HG02678 (cell line): ENCODE measurements around the gene ERC2.

ENCODE experiments used
- ATAC-seq: cut with Tn5 transposase; IDR thresholded peaks from one replicate; pipeline ENCODE4 v1.9.1; 2021; ENCODE audit warnings: mild to moderate bottlenecking, moderate library complexity; ENCODE audit not compliant: unreplicated experiment

Gene ERC2

DNA sequence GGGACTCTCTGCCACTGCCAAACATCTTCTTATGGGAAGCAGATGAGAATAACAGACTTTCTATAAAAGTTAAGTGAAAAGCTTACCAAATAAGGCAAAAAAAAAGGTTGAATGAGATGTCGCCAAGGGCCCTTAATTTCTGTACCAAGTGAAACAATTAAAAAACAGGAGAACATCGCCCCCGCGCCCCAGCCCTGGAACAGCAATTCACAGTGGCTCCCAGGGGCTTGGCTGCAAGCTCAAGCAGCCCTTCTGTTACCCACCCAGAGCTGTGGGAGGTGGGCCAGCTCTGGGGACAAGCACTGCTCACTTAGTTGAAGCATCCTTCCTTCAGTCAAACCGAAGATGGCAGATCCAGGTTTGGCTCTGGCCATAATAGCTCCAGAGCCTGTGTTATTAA, 208.0 kb downstream of the ERC2 start:
- ATAC-seq, result no peak

DNA sequence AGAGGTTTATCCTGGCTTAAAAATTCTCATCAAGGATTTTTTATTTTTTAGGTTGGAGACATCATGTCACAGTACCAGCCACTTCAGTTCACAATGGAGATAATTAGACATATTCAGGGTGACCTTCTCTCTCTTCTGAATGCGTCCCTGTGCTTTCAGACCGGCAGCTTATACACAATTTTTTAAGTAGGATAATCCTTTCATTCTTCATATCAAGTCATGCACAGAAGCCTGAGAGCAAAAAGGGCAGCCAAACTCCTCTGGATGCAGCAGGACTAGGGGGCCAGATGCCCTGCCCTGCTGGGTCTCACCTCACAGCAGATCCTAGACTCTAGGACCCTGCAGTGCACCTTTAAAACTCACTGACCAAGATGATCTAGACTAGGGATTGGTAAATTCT, 210.4 kb downstream of the ERC2 start:
- ATAC-seq, result no peak

DNA sequence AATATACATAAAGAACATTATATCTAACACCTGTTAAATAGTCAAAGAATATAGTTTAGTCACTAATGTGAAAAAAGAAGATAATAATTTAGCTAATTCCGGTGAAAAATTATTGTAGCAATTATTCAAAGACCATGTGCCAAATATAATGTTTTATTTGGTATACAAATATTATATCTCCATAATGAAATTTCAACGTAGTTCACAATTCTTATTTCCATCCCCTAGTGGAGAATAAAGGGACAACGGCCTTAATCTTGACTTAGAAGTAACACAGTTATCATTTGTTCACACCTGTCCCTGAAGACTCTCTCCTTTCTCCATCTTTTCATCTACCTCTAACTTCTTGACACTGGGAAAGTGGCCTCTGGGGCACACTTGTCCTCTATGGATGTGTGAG, 213.4 kb downstream of the ERC2 start:
- ATAC-seq, result no peak

DNA sequence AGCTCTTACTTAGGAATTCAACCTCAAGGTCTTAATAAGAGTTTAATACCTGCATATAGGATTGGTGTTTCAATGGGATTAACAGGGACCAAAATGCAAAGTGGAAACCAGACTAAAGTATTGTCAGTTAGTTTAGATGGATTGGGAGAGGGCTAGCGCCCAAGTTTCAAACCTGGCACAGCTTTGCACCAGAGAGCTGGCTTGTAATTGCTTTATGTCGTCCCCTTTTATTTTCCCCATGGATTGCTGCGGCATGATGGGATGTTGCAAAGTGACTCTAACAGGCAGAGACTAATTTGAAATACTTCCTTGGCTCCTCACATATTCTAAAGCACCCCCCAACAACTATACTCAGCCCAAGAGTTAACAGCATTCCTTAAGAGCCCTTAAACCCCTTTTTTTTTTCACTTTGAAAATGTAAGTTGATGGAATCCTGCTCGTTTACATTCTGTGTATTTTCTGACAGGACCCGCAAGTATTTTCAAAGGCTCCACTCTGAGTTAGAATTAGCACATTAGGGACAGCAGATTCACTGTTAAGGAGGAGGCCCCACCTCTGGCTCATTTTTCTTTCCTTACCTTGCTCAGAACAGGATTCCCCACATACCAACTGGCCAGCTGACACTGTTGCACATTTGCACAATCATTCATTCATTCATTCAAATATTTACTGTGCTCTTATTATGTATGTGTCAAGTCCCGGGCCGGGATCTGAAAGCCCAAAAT, 214.2 kb downstream of the ERC2 start:
- ATAC-seq, result no peak

DNA sequence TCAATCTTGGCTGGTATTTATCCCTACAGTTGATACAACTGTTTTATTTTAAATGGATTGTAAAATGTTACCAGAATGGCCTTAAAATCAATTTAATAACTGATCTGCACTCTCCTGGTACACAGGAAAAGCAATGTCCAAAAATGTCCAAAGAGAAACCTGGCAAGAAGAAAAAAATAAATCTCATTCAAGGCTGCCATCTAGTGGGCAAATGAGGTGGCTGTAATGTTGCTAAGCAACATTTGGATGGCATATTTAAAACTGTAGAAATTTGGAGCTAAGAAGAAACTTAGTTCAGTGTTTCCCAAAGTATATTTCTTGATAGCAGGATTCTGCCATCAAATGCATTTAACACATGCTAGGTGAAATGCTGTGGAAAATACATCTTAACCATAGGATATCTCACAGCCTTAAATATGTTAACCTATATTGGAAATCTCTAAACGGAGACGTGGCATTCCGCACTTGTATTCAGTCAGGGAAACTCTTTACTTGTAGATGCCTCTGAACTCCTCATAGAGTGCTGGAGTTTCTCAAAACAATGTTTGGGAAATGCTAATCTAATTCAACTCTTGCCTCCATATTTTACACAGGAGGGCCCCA, 216.8 kb downstream of the ERC2 start:
- ATAC-seq, result no peak

DNA sequence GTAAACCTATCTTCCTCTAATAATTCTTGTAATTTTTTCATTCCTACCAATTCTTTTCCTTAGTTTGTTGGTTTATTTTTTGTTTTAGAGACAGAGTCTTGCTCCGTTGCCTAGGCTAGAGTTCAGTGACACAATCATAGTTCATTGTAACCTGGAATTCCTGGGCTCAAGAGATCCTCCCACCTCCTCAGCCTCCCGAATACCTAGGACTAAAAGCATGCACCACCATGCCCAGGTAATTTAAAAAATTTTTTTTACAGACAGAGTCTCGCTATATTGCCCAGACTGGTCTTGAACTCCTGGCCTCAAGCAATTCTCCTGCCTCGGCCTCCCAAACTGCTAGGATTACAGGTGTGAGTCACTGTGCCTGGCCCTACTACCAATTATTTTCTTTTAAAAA, 220.2 kb downstream of the ERC2 start:
- ATAC-seq, result no peak

DNA sequence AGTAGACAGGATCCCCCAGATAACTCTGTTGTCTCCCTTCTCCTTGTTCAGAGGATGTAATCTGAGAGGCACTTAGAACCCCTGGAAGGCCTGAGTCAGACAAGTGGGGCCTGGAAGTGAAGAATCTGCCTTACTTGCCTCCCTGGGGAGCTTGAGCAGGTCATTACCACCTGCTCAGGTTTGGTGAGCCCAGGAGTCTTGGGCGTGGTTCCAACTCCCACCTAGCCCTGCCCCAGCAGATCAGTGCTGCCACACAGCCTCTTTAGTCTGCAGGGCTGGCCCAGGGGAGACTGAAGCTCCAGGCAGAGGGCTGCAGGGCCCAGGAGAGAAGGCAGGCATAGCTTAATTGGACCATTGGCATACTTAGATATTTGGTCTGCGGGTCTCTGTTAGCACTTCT, 230.0 kb downstream of the ERC2 start:
- ATAC-seq, result no peak

DNA sequence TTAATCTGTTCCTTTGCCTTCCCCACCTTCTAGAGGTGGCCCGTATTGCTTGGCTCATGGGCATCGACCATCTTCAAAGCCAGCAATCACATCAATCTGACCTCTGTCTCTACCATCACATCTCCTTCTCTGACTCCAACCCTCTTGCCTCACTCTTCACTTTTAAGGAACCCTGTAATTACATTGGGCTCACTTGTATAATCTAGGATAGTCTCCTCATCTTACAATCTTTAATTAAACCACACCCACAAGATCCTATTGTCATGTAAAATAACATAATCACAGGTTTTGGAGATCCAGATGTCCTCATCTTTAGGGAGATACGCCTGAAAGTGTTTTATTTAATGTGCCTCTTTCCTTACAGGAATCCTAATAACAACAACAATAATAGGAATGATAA, 234.5 kb downstream of the ERC2 start:
- no peak for ATAC-seq

DNA sequence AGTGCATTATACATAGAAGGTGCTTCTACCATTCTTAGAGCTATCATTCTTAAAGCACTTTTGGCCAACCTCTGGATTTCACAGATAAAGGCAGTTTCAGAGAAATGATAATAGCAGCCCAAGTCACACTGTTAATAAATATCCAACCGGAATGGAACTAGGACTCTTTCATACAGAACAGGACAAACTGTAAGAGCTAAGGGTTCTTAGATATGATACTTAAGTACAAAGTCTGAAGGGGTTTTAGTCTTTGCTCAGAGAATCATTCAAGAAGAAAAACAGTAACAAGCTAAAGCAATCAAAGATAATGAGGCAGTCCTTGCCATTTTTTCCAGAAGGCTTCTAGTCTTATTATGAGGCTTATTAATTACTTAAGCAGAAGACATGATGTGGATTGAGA, 239.0 kb downstream of the ERC2 start:
- no peak for ATAC-seq

DNA sequence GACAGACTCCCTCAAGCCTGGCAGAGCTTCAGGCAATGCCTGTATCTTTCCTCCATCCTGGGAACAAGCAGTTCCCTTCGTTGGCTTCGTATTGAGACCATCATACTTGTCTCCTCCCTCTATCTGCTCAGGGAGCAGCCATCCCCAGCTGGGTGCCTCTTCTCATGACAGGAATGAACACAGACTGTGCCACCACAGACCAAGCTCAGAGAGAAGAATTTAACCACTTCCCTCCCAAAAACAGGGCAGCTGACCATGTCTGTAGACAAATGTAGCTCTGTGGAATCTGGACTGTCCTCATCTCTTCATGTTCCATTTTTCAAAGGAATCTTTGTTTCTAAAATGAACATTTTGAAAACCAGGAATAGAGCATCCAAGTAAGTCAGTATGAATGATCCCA, 245.4 kb downstream of the ERC2 start:
- ATAC-seq, result no peak

DNA sequence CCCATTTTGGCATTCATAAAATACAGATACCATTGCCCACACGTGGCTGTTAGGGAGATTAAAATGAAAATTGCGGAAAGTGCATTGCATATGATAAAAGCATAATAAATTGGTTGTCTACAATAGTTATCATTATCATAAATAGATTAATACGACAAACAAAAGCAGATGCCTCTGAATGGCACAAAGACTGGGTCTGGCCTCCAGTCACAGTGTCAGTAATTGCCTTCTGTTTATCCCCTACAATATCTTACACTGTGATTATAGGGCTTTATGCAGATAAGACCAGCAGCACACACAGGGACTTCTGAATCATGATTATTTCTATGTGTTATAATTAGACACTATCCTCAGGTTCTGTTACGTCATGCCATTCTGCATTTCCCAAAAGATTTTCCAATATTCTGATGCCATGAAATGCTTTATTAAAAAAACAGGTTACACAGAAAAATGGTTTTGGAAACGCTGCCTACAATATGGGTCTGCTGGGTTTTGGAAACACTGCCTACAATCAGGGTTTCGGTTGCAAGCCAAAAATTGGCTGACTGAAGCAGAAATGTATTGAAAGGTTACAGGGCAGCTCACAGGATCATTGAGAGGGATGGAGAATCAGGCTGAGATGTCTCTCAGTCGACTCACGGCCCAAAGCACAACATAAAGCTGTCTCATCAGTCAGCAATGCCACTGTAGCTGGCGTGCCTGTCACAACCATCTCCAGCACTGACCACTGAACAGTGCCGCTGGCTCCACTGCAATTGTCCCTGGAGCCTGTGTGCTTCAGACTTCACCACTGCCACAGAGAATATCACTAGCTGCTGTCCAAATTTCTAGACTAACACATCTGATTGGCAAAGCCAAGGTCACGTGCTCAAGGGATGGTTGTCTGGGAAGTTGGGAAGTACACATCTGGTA, 248.1 kb downstream of the ERC2 start:
- ATAC-seq, result no peak

DNA sequence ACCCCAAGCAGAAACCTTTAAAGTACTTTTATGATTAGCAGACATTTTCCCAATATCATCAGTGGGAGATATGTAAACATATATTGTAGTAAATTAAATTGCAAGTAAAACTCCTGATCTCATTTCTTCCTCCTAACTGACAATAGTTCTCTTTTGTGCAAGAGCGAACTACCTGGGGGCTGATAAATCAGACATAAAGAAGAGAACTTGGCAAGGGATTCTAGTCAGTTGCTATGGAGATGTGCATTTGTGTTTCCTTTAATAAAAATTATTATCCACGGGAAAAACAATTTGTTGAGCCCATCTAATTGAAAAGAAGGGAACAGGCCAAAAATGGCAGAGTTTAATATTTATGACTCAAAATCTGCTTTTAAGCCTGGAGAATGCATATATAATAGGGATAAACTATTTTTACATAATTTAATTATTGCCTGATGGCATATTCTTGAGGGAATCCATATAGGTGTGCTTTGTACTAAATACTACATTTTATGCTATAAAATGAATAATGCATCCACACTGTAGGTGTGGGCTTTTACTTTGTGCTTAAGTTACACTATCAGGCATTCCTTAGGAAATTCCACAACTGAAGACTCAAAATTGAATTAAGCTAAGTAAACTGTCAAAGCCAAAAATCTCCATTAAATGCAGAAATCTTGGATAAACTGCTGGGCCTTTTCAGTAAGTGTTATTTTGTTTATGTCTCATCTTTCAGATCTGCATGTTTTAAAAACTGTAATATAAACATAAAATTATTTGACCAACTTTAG, 258.1 kb downstream of the ERC2 start:
- no peak for ATAC-seq

DNA sequence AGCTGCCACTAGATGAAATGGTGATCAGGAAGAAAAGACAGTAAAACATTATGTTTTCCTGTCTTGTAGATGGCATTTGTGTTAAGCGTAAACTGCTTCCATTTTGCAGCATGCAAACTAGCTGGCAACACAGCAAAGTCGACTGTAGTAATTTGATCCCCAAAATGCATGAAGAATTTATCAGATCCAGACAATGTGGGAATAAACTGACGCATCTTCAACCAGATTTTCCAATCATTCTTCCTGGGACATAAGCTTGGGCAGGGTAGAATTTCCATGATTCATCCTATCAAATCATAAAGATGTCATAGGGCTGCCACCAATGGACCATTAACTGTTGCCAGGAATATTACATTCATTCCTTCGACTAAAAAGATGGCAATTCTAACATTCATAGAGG, 260.3 kb downstream of the ERC2 start:
- no peak for ATAC-seq

DNA sequence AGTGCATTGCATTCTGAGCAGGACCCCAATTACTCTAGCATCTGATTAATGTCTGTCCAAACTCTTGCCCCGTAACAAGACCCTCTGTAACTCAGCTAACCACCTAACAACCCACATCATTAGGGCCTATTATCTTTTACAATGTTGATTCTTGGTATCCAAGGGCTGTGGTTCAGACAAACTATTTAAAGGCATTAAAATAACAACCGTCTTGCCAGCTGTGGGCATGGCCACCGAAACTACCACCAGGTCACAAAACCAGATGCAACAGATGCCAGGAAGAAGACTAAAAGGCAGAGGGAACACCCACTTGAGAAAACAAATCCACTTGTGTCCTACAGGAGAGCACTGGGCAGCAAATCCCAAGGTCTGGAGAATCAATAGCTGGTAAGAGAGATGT, 262.9 kb downstream of the ERC2 start:
- ATAC-seq, result no peak

DNA sequence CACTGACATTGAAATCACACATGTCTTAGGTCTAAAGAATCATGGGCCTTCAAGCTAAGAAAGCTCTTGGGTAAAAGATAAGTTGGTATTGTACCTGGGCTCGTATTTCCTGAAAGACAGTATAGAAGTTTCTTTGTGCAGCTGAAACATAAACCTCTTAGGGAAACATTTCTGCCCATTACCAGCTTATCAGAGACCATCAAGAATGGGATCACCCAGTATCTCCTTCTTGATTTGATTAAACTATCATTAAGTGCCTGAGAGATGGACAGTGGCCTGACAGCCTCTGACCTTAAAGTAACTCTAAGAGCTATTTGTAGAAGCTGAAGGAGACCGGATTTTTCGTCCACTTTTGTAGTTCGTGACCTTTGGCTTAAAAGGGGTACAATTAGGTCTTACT, 265.3 kb downstream of the ERC2 start:
- ATAC-seq, result no peak

DNA sequence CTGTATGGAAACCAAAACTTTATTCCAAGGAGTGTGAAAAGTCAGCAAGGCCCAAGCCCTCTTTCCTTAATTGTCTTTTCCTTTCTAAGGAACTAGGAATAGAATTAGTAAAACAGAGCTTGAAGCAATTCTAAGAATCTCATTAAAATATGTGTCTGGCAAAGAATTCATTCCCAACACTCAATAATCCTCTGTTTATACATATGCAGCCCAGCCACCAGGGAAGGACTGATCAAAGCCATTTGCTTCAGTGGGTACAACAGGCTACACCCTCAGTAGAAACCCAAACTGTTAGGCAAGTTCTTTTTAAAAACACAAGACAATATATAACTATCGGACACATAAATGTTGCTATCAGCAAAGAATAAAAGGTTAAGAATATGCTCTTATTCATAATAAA, 266.9 kb downstream of the ERC2 start:
- no peak for ATAC-seq

DNA sequence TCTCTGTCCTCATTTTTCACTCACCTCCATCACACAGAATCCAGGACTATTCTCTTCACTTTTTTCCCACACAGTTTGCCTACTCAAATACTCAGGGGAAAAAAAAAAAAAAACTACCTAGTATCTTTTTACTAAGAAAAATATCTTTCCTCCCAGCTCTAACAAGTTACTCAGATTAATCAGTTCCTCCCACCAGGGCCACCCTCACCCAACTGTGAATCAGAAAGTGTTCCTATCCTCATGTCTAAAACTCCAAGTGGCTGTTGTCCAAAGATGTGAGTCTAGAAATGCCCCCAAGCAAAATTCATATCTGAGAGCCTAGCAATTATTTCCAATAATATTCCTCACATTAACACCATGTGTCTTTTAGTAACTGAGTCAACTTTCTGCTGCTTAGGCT, 268.0 kb downstream of the ERC2 start:
- ATAC-seq, result no peak

DNA sequence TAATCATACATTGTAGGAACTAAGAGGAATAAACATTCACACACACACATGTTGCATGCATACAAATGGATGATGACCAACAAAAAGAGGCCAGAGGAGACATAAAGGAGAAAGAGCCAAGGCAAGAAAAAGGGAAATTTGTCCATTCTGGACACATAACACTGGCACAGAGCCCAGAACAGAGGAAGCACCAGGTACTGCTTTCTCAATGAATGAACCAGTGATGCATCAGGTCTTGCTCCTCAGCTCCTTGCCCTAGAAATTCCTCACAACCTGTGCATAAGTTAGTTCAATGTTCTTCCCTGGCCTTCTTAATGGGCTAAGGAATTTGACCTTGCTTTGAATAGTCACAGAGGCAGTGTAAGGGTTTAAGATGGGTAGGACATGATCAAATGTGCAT, 270.3 kb downstream of the ERC2 start:
- ATAC-seq, result no peak

DNA sequence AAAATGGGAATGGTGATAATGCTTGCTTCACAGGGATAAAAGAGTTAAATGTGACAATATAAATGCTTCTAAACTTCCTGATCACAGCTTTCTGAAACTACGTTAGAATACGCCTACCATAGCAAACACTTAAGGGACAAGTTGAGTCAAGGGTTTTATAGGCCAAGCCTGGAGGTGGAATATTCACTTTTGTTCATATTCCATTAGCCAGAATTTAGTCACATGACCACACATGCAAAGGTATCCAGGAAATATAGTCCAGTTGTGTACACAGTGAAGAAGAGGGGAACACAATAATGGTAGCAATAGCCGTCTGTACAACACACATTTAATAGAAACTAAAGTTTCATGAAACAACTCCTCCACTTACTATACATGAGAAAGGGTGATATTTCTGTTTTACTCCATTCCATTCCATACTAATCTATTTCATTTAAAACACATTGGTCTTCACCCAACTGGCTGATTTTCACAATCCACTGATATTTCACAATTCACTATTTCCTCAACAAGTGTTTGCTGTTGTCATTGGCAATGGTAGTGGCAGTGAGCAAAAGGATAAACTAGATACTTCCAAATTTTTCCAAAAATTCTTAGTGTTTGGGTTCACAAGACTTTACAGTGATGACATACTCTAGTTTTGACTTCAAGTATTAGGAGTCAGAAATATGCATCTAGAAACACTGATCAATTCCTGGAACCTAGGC, 270.9 kb downstream of the ERC2 start:
- ATAC-seq, result no peak

DNA sequence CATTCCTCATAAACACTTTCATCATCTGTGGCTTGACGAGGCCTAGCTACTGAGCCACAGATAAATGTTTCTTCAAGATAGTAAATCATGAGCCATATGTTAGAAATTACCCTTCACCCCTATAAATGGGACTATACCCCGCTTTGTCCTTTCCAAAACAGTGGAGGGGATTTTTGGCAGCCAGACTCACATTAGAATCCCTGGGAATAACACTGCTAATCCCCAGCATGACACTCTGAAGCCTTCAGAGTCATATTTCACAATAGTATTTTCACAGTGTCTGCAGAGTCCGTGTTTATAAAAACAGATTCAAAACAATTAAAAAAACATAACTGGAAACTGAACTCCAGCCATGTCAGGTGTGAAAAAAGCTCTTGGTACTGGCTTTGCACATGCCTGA, 271.6 kb downstream of the ERC2 start:
- no peak for ATAC-seq

DNA sequence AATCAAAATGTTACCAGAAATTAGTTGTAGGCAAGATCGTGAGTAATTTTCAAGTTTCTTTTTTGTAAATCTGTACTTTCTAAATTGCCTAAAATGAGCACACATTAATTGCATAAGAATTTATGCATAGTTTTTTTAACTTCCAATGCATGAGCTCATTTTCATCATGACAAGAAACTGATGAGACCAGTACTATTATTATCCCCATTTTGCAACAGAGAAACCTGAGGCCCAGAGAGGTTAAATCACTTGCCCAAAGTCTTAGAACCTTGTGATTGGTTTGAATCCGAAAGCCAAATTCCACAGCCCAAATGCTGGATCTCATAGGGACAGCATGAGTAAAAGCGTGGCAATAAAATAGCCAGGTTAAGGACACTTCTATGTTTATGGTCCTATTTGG, 274.7 kb downstream of the ERC2 start:
- ATAC-seq, result no peak
